HuH-7 (cell line): ENCODE data around the gene SMIM35.

ENCODE experiments used
- DNase-seq: peaks from one replicate; pipeline ENCODE4 v3.0.0; 2011; ENCODE audit warnings: low spot score

Gene SMIM35

GRCh38 chr11:118109231-118109630, 22.5 kb upstream of the SMIM35 start:
- DNase-seq: no peak

- DNase-seq: no peak
Observed at GRCh38 chr11:118108513-118108912, 21.8 kb upstream of the SMIM35 start.

GRCh38 chr11:118106789-118107335, 20.1 kb upstream of the SMIM35 start:
- no peak for DNase-seq

- DNase-seq: no peak
Observed at GRCh38 chr11:118105657-118106305, 19.0 kb upstream of the SMIM35 start.

- no peak for DNase-seq
Observed at GRCh38 chr11:118104491-118104890, 17.7 kb upstream of the SMIM35 start.

GRCh38 chr11:118102721-118103261, 16.0 kb upstream of the SMIM35 start:
- DNase-seq: no peak

- DNase-seq: no peak
Observed at GRCh38 chr11:118100691-118101232, 14.0 kb upstream of the SMIM35 start.

GRCh38 chr11:118099838-118100556, 13.2 kb upstream of the SMIM35 start:
- DNase-seq: no peak

- DNase-seq: no peak
Observed at GRCh38 chr11:118098996-118099837, 12.5 kb upstream of the SMIM35 start.

GRCh38 chr11:118095967-118096367, 9.2 kb upstream of the SMIM35 start:
- no peak for DNase-seq

- DNase-seq: no peak
Observed at GRCh38 chr11:118095493-118095892, 8.7 kb upstream of the SMIM35 start.

GRCh38 chr11:118092907-118093571, 6.3 kb upstream of the SMIM35 start:
- no peak for DNase-seq

GRCh38 chr11:118091690-118092089, 4.9 kb upstream of the SMIM35 start:
- DNase-seq: no peak

- no peak for DNase-seq
Observed at GRCh38 chr11:118090545-118091162, 3.9 kb upstream of the SMIM35 start.

- DNase-seq: no peak
Observed at GRCh38 chr11:118088531-118088930, 1.8 kb upstream of the SMIM35 start.

GRCh38 chr11:118087931-118088330, 1.2 kb upstream of the SMIM35 start:
- DNase-seq: no peak

- DNase-seq: no peak
Observed at GRCh38 chr11:118084656-118085055, 2.1 kb downstream of the SMIM35 start.

- no peak for DNase-seq
Observed at GRCh38 chr11:118084247-118084646, 2.5 kb downstream of the SMIM35 start.

- no peak for DNase-seq
Observed at GRCh38 chr11:118082880-118083552, 3.7 kb downstream of the SMIM35 start.

GRCh38 chr11:118081241-118081958, 5.4 kb downstream of the SMIM35 start:
- no peak for DNase-seq
